Vagina (tissue), 2 donors: ENCODE results near the gene NCKAP1.

Experiments
- CTCF ChIP-seq, 3 experiments: fragments of 450-650 bp in 2 of 3; fragments of 200-600 bp in 1 of 3; sonication (generic) in 1 of 3; IDR thresholded peaks; one replicate each; pipeline ENCODE4 v1.5.1; 2017 to 2019; ENCODE audit warnings: antibody characterized with exemption in 3 of 3, mild to moderate bottlenecking in 2 of 3, moderate library complexity in 2 of 3
- POLR2AphosphoS5 ChIP-seq, 2 donors: sonication (generic); formaldehyde crosslinking; IDR thresholded peaks; one replicate each; pipeline ENCODE4 v1.9.0; 2017; ENCODE audit warnings: antibody characterized with exemption in 2 of 2, mild to moderate bottlenecking in 2 of 2, low read depth in 1 of 2; ENCODE audit not compliant: insufficient read depth in 1 of 2

DNA sequence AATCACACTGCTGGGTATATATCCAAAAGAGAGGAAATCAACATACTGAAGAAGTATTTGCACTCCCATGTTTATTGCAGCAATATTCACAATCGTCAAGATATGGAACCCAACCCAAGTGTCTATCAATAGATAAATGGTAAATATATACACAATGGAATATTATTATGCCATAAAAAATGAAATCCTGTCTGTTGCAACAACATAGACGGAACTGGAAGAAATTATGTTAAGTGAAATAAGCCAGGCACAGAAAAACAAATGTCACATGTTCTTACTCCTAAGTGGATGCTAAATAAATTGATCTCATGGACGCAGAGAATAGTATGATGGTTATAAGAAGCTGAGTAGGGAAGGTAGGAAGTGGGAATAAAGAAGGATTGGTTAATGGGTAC is 65.7 kb downstream of the NCKAP1 start:
- TF ChIP-seq POLR2AphosphoS5 (IDR thresholded peaks at IDR 0.05; ENCODE audit: insufficient read depth in 1 of 2, low read depth in 1 of 2) (no peak), CTCF (IDR thresholded peaks at IDR 0.05) (no peak)
